ENCODE results near the gene MFAP4.
A peak's percentile ranks its signal among the peaks of the same experiment; 100 is the strongest.

The MFAP4 gene

GRCh38 chr17:19386051-19386929, 700 bp downstream of the MFAP4 start:
- Histone ChIP-seq H3K4ac (ENCODE audit: low read depth in 1 of 2, low read length in 2 of 2) (peak overlapping the region; percentile 16 to 89), H3K9ac (ENCODE audit: low read length) (peak overlapping the region; percentile 58), H3K4me3 (ENCODE audit: insufficient read depth in 1 of 2, low read depth in 1 of 2, low read length in 2 of 2) (peak overlapping the region in 1 of 2 experiments; percentile 69), H2AFZ (ENCODE audit: low read depth, low read length) (no peak overlapping the region), H4K91ac (ENCODE audit: low read length) (peak overlapping the region; percentile 27), H2BK5ac (ENCODE audit: low read depth, low read length, poor library complexity, severe bottlenecking) (no peak overlapping the region), H4K8ac (ENCODE audit: low read length) (peak overlapping the region; percentile 25), H2AK5ac (ENCODE audit: low read length, severe bottlenecking) (no peak overlapping the region), H3K9me3 (ENCODE audit: control insufficient read depth, low read length) (no peaks in the 10 kb centered on the region), H3K18ac (ENCODE audit: low read depth in 1 of 2, low read length in 2 of 2) (peak overlapping the region; percentile 78 to 96), H3K79me1 (replicated peaks; ENCODE audit: low read length, poor library complexity, severe bottlenecking) (peaks cover 26% of the 10 kb centered on the region), H3K14ac (ENCODE audit: low read length in 2 of 2) (peak overlapping the region in 1 of 2 experiments; percentile 86), H3K27ac (ENCODE audit: low read length, poor library complexity, severe bottlenecking) (peak overlapping the region; percentile 10), H3K27me3 (ENCODE audit: control insufficient read depth in 1 of 2, insufficient read depth in 1 of 2, low read length in 2 of 2) (peaks cover 0 to 5% of the 10 kb centered on the region in 2 experiments), H2BK12ac (ENCODE audit: low read length in 2 of 2) (peak overlapping the region; percentile 60 to 89), H3K4me1 (ENCODE audit: control insufficient read depth, insufficient read depth, low read depth, low read length) (peaks cover 32% of the 10 kb centered on the region), H2BK120ac (ENCODE audit: low read depth, low read length) (peak overlapping the region; percentile 8), H3K36me3 (ENCODE audit: control insufficient read depth in 1 of 2, insufficient read depth in 2 of 2, low read depth in 1 of 2, low read length in 2 of 2) (peaks cover 43 to 51% of the 10 kb centered on the region in 2 experiments), H2BK15ac (ENCODE audit: low read depth, poor library complexity, severe bottlenecking) (peak overlapping the region; percentile 38), H3K4me2 (ENCODE audit: low read length, poor library complexity, severe bottlenecking) (peak overlapping the region; percentile 19), H3K23ac (ENCODE audit: low read length in 2 of 2) (peak overlapping the region in 1 of 2 experiments; percentile 57)
- WGBS: 46% methylated on average over 20 of the region's 20 CpGs
- peak; percentile 94 for DNase-seq

GRCh38 chr17:19385521-19385983, 1.4 kb downstream of the MFAP4 start:
- no peak overlapping the region for H3K14ac ChIP-seq (ENCODE audit: low read length in 2 of 2)
- H2BK12ac ChIP-seq (ENCODE audit: low read length in 2 of 2): peak overlapping the region; percentile 69 to 75
- H3K4me3 ChIP-seq (ENCODE audit: insufficient read depth in 1 of 2, low read depth in 1 of 2, low read length in 2 of 2): peak overlapping the region in 1 of 2 experiments; percentile 53
- no peak overlapping the region for H3K27ac ChIP-seq (ENCODE audit: low read length, poor library complexity, severe bottlenecking)
- no peak overlapping the region for H4K8ac ChIP-seq (ENCODE audit: low read length)
- peaks cover 37% of the 10 kb centered on the region for H3K4me1 ChIP-seq (ENCODE audit: control insufficient read depth, insufficient read depth, low read depth, low read length)
- H4K91ac ChIP-seq (ENCODE audit: low read length): peak overlapping the region; percentile 77
- peak overlapping the region in 1 of 2 experiments; percentile 35 for H3K23ac ChIP-seq (ENCODE audit: low read length in 2 of 2)
- H3K4ac ChIP-seq (ENCODE audit: low read depth in 1 of 2, low read length in 2 of 2): peak overlapping the region; percentile 50 to 75
- H3K36me3 ChIP-seq (ENCODE audit: control insufficient read depth in 1 of 2, insufficient read depth in 2 of 2, low read depth in 1 of 2, low read length in 2 of 2): peaks cover 50 to 58% of the 10 kb centered on the region in 2 experiments
- no peak for DNase-seq
- peaks cover 0 to 5% of the 10 kb centered on the region in 2 experiments for H3K27me3 ChIP-seq (ENCODE audit: control insufficient read depth in 1 of 2, insufficient read depth in 1 of 2, low read length in 2 of 2)
- WGBS: 96% methylated on average over 9 of the region's 9 CpGs
- peak overlapping the region in 1 of 2 experiments; percentile 44 for H3K18ac ChIP-seq (ENCODE audit: low read depth in 1 of 2, low read length in 2 of 2)
- H3K79me1 ChIP-seq (replicated peaks; ENCODE audit: low read length, poor library complexity, severe bottlenecking): peaks cover 31% of the 10 kb centered on the region
- H2AK5ac ChIP-seq (ENCODE audit: low read length, severe bottlenecking): no peak overlapping the region
- no peak overlapping the region for H2AFZ ChIP-seq (ENCODE audit: low read depth, low read length)
- no peak overlapping the region for H3K4me2 ChIP-seq (ENCODE audit: low read length, poor library complexity, severe bottlenecking)
- no peak overlapping the region for H2BK120ac ChIP-seq (ENCODE audit: low read depth, low read length)
- H3K9ac ChIP-seq (ENCODE audit: low read length): peak overlapping the region; percentile 56
- H2BK5ac ChIP-seq (ENCODE audit: low read depth, low read length, poor library complexity, severe bottlenecking): no peak overlapping the region
- H2BK15ac ChIP-seq (ENCODE audit: low read depth, poor library complexity, severe bottlenecking): peak overlapping the region; percentile 29
- no peaks in the 10 kb centered on the region for H3K9me3 ChIP-seq (ENCODE audit: control insufficient read depth, low read length)

GRCh38 chr17:19384723-19385391, 2.1 kb downstream of the MFAP4 start:
- Histone ChIP-seq H4K8ac (ENCODE audit: low read length) (peak overlapping the region; percentile 39), H3K9ac (ENCODE audit: low read length) (peak overlapping the region; percentile 56), H3K18ac (ENCODE audit: low read depth in 1 of 2, low read length in 2 of 2) (peak overlapping the region; percentile 60 to 63), H3K9me3 (ENCODE audit: control insufficient read depth, low read length) (no peaks in the 10 kb centered on the region), H2BK120ac (ENCODE audit: low read depth, low read length) (no peak overlapping the region), H3K4ac (ENCODE audit: low read depth in 1 of 2, low read length in 2 of 2) (peak overlapping the region; percentile 50 to 75), H2BK5ac (ENCODE audit: low read depth, low read length, poor library complexity, severe bottlenecking) (no peak overlapping the region), H3K4me3 (ENCODE audit: insufficient read depth in 1 of 2, low read depth in 1 of 2, low read length in 2 of 2) (peak overlapping the region in 1 of 2 experiments; percentile 53), H4K91ac (ENCODE audit: low read length) (peak overlapping the region; percentile 77), H3K14ac (ENCODE audit: low read length in 2 of 2) (peak overlapping the region in 1 of 2 experiments; percentile 22), H2BK12ac (ENCODE audit: low read length in 2 of 2) (peak overlapping the region; percentile 69 to 75), H3K27me3 (ENCODE audit: control insufficient read depth in 1 of 2, insufficient read depth in 1 of 2, low read length in 2 of 2) (no peaks in the 10 kb centered on the region), H2BK15ac (ENCODE audit: low read depth, poor library complexity, severe bottlenecking) (peak overlapping the region; percentile 29), H2AK5ac (ENCODE audit: low read length, severe bottlenecking) (no peak overlapping the region), H3K23ac (ENCODE audit: low read length in 2 of 2) (peak overlapping the region in 1 of 2 experiments; percentile 64), H3K27ac (ENCODE audit: low read length, poor library complexity, severe bottlenecking) (no peak overlapping the region), H3K36me3 (ENCODE audit: control insufficient read depth in 1 of 2, insufficient read depth in 2 of 2, low read depth in 1 of 2, low read length in 2 of 2) (peaks cover 57 to 62% of the 10 kb centered on the region in 2 experiments), H2AFZ (ENCODE audit: low read depth, low read length) (no peak overlapping the region), H3K79me1 (replicated peaks; ENCODE audit: low read length, poor library complexity, severe bottlenecking) (peaks cover 33% of the 10 kb centered on the region), H3K4me2 (ENCODE audit: low read length, poor library complexity, severe bottlenecking) (no peak overlapping the region), H3K4me1 (ENCODE audit: control insufficient read depth, insufficient read depth, low read depth, low read length) (peaks cover 38% of the 10 kb centered on the region)
- WGBS: 78% methylated on average over 16 of the region's 16 CpGs
- DNase-seq: peak; percentile 75

Measured in mesenchymal stem cell (in vitro differentiated cells and primary cell).